Measurements from ENCODE around the gene RAB3B.

The RAB3B gene

GRCh38 chr1:51919684-51920083, 70.8 kb downstream of the RAB3B start:
- TF ChIP-seq FOXP2 (optimal IDR thresholded peaks at IDR 0.05; ENCODE audit: borderline replicate concordance, extremely low read depth, extremely low read length, insufficient read depth) (no peak), SIN3A (IDR thresholded peaks at IDR 0.05; ENCODE audit: borderline replicate concordance, insufficient read depth, low read length) (no peak), POLR2AphosphoS5 (IDR thresholded peaks at IDR 0.05; ENCODE audit: low read depth, low read length) (no peak), TAF1 (IDR thresholded peaks at IDR 0.05; ENCODE audit: borderline replicate concordance, insufficient read depth, low read length) (no peak)
- TF ChIP-seq, protein P1, sequence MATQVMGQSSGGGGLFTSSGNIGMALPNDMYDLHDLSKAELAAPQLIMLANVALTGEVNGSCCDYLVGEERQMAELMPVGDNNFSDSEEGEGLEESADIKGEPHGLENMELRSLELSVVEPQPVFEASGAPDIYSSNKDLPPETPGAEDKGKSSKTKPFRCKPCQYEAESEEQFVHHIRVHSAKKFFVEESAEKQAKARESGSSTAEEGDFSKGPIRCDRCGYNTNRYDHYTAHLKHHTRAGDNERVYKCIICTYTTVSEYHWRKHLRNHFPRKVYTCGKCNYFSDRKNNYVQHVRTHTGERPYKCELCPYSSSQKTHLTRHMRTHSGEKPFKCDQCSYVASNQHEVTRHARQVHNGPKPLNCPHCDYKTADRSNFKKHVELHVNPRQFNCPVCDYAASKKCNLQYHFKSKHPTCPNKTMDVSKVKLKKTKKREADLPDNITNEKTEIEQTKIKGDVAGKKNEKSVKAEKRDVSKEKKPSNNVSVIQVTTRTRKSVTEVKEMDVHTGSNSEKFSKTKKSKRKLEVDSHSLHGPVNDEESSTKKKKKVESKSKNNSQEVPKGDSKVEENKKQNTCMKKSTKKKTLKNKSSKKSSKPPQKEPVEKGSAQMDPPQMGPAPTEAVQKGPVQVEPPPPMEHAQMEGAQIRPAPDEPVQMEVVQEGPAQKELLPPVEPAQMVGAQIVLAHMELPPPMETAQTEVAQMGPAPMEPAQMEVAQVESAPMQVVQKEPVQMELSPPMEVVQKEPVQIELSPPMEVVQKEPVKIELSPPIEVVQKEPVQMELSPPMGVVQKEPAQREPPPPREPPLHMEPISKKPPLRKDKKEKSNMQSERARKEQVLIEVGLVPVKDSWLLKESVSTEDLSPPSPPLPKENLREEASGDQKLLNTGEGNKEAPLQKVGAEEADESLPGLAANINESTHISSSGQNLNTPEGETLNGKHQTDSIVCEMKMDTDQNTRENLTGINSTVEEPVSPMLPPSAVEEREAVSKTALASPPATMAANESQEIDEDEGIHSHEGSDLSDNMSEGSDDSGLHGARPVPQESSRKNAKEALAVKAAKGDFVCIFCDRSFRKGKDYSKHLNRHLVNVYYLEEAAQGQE (IDR thresholded peaks at IDR 0.05; ENCODE audit: insufficient read depth in 1 of 2, low read depth in 2 of 2, low read length in 2 of 2) = no peak

GRCh38 chr1:51916587-51917405, 73.7 kb downstream of the RAB3B start:
- no peak for TF ChIP-seq FOXP2 (optimal IDR thresholded peaks at IDR 0.05; ENCODE audit: borderline replicate concordance, extremely low read depth, extremely low read length, insufficient read depth)
- TF ChIP-seq SIN3A (IDR thresholded peaks at IDR 0.05; ENCODE audit: borderline replicate concordance, insufficient read depth, low read length) = no peak
- TF ChIP-seq POLR2AphosphoS5 (IDR thresholded peaks at IDR 0.05; ENCODE audit: low read depth, low read length) = no peak
- no peak for TF ChIP-seq TAF1 (IDR thresholded peaks at IDR 0.05; ENCODE audit: borderline replicate concordance, insufficient read depth, low read length)
- TF ChIP-seq, protein P1 (IDR thresholded peaks at IDR 0.05; ENCODE audit: insufficient read depth in 1 of 2, low read depth in 2 of 2, low read length in 2 of 2) = no peak

DNA sequence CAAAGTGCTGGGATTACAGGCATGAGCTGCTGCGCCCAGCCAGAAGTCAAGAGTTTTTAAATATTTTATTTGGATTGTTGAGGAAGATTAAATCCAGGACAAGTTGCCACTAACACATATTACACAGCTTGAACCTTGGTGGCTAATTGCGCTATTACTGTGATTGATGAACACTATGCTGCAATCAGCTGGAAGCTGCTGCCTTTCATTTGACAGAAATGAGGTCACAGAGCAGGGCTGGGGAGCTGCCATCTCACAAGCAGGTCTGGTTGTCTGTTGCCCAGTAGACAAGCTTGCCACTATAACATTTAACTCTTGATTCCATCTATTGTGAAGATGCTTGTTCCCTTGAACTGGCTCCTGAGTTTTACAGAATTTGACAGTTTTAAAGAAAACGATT, 74.5 kb downstream of the RAB3B start:
- no peak for TF ChIP-seq POLR2AphosphoS5 (IDR thresholded peaks at IDR 0.05; ENCODE audit: low read depth, low read length)
- TF ChIP-seq, protein P1 (IDR thresholded peaks at IDR 0.05; ENCODE audit: insufficient read depth in 1 of 2, low read depth in 2 of 2, low read length in 2 of 2) = no peak
- TF ChIP-seq TAF1 (IDR thresholded peaks at IDR 0.05; ENCODE audit: borderline replicate concordance, insufficient read depth, low read length) = no peak
- no peak for TF ChIP-seq SIN3A (IDR thresholded peaks at IDR 0.05; ENCODE audit: borderline replicate concordance, insufficient read depth, low read length)
- TF ChIP-seq FOXP2 (optimal IDR thresholded peaks at IDR 0.05; ENCODE audit: borderline replicate concordance, extremely low read depth, extremely low read length, insufficient read depth) = no peak

DNA sequence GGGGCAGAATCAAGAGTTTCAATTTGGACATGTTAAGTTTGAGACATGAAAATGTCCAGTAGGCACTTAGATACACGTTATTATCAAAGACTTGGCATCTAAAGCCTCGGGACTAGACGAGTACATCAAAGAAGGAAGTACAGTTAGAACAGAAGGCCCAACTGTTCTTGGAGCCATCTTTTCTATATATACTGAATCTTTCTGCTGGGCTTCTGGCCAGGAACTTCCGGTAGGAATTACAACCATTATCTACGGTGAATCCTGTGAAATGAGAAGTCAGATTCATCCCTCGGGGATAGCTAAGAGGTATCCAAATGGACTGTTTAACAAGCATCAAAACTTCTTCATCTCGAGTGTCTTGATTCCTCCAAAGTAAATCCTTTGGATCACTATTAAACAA, 77.6 kb downstream of the RAB3B start:
- no peak for TF ChIP-seq TAF1 (IDR thresholded peaks at IDR 0.05; ENCODE audit: borderline replicate concordance, insufficient read depth, low read length)
- TF ChIP-seq POLR2AphosphoS5 (IDR thresholded peaks at IDR 0.05; ENCODE audit: low read depth, low read length) = no peak
- TF ChIP-seq, protein P1 (IDR thresholded peaks at IDR 0.05; ENCODE audit: insufficient read depth in 1 of 2, low read depth in 2 of 2, low read length in 2 of 2) = no peak
- no peak for TF ChIP-seq FOXP2 (optimal IDR thresholded peaks at IDR 0.05; ENCODE audit: borderline replicate concordance, extremely low read depth, extremely low read length, insufficient read depth)
- no peak for TF ChIP-seq SIN3A (IDR thresholded peaks at IDR 0.05; ENCODE audit: borderline replicate concordance, insufficient read depth, low read length)

Data from PFSK-1 (cell line).